Natural killer cell (primary cell): ENCODE measurements around the gene LRRC71. TPM values are rescaled to one million over a fixed set of nuclear protein-coding genes. Genes with fewer than 3 reads are reported as not detected.

Source experiments
- ATAC-seq, 3 donors: fragments of 150-1000 bp in 2 of 3; fragments of 200-7000 bp in 1 of 3; cut with Tn5 transposase; 1 replicate in 1 of 3; 2 replicates in 2 of 3; pipeline ENCODE4 v1.10.0; 2021; ENCODE audit warnings: mild to moderate bottlenecking in 2 of 3, moderate library complexity in 2 of 3
- DNase-seq, 2 donors: peaks; one replicate each; pipeline versions ENCODE4 v3.0.0 to v3.0.0-alpha.2; 2013 to 2021; ENCODE audit warnings: mixed read lengths in 1 of 2
- H3K27ac ChIP-seq: one replicate; pipeline ENCODE4 v1.5.1; 2013; ENCODE audit warnings: mild to moderate bottlenecking, low read length
- H3K27me3 ChIP-seq: one replicate; pipeline ENCODE4 v1.6.1; 2013; ENCODE audit warnings: low read length; ENCODE audit not compliant: control insufficient read depth, insufficient read depth
- H3K36me3 ChIP-seq: one replicate; pipeline ENCODE4 v1.6.1; 2013; ENCODE audit warnings: low read length; ENCODE audit not compliant: control insufficient read depth, insufficient read depth
- H3K4me1 ChIP-seq: one replicate; pipeline ENCODE4 v1.6.1; 2013; ENCODE audit warnings: low read length; ENCODE audit not compliant: control insufficient read depth, insufficient read depth
- H3K4me3 ChIP-seq: one replicate; pipeline ENCODE4 v1.5.1; 2013; ENCODE audit warnings: low read length
- H3K9me3 ChIP-seq: one replicate; pipeline ENCODE4 v1.6.1; 2013; ENCODE audit warnings: low read length; ENCODE audit not compliant: control insufficient read depth, insufficient read depth
- H3K27ac Mint-ChIP-seq, 2 donors: one replicate each; pipeline ENCODE4 v1.8.0; 2022; ENCODE audit warnings: mild to moderate bottlenecking in 2 of 2, mixed read lengths in 2 of 2, moderate library complexity in 1 of 2
- H3K27me3 Mint-ChIP-seq, 2 donors: one replicate each; pipeline ENCODE4 v1.8.0; 2022; ENCODE audit warnings: low read depth in 2 of 2, mixed read lengths in 2 of 2
- H3K36me3 Mint-ChIP-seq: one replicate; pipeline ENCODE4 v1.8.0; 2022; ENCODE audit warnings: mixed read lengths
- H3K4me1 Mint-ChIP-seq, 2 donors: one replicate each; pipeline ENCODE4 v1.8.0; 2022; ENCODE audit warnings: mixed read lengths in 2 of 2
- H3K4me3 Mint-ChIP-seq: one replicate; pipeline ENCODE4 v1.8.0; 2022; ENCODE audit warnings: mild to moderate bottlenecking, moderate library complexity, mixed read lengths
- H3K9me3 Mint-ChIP-seq, 2 donors: one replicate each; pipeline ENCODE4 v1.8.0; 2022; ENCODE audit warnings: mixed read lengths in 2 of 2
- whole genome bisulfite sequencing: methylation state at CpG from one replicate; pipeline ENCODE4 v1.1.7; 2013; ENCODE audit warnings: missing lambda C conversion rate; ENCODE audit not compliant: insufficient coverage; 5-methylcytosine and 5-hydroxymethylcytosine counted together
- intact Hi-C: fragments of 100-400 bp; cut with micrococcal nuclease; formaldehyde crosslinking; loops from one replicate; pipeline ENCODE4 v1.14.2; 2022
- total RNA-seq, 4 donors: library from RNA; stranded (reverse); fragments of 120-200 nt in 1 of 4; gene quantifications; one replicate each; pipeline versions ENCODE4 v1.2.3 to v1.2.4, GENCODE V29; 2013 to 2022
- TF ChIP-seq, protein P1 (sequence below): fragments of 200-600 bp; IDR thresholded peaks from one replicate; pipeline ENCODE4 v1.8.0; 2022; ENCODE audit warnings: antibody characterized with exemption

LRRC71 gene
- not detected for total RNA-seq
- total RNA-seq (2013) = not detected

DNA sequence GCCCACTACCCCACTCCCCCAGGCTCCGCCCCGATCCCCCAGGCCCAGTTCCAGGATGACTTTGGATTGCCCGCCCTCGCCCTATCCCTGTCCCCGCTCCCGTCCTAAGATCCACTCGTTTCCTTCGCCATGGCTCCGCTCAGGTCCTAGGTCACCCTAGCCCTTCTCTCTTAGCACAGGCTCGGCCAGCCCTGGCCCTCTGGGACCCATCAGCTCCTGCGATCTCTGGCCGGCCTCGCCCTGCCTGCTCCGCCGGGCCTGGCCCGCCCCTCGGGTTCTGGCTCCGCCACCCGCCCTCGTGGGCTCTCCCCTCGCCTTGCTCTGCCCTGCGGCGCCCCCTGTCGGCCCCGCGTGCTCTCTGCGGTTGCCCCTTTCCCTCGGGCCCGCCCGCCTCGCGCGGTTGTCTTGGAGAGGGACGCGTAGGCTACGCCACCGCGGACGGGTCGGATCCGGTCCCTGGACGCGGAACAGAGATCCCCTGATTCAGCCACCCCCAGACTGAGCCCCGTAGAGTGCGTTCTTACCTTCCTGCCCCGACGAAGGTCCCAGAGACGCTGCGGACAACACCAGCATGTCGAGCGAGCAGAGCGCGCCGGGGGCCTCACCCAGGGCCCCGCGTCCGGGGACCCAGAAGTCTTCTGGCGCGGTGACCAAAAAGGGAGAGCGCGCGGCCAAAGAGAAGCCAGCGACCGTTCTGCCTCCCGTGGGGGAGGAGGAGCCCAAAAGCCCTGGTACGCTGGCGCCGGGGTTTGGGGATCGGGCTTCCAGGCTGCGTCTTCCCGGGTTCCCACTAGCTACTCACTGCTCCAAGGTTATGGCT lies at the start of gene LRRC71:
Gene LRRC71, plus strand, starts transcription at position 400 of the 820 bp plus-strand sequence. Its CDS starts 172 bp downstream, at position 572.
- Mint-ChIP-seq H3K36me3 (no peaks in the 10 kb centered on the region), H3K4me3 (no peak within 1 kb of the TSS), H3K27me3 (peaks cover 51 to 55% of the 10 kb centered on the region in 2 donors), H3K4me1 (peaks cover 0 to 6% of the 10 kb centered on the region in 2 donors), H3K9me3 (no peaks in the 10 kb centered on the region), H3K27ac (no peak within 1 kb of the TSS)
- WGBS = 14% methylated on average over 71 of the region's 71 CpGs
- TF ChIP-seq, protein P1, sequence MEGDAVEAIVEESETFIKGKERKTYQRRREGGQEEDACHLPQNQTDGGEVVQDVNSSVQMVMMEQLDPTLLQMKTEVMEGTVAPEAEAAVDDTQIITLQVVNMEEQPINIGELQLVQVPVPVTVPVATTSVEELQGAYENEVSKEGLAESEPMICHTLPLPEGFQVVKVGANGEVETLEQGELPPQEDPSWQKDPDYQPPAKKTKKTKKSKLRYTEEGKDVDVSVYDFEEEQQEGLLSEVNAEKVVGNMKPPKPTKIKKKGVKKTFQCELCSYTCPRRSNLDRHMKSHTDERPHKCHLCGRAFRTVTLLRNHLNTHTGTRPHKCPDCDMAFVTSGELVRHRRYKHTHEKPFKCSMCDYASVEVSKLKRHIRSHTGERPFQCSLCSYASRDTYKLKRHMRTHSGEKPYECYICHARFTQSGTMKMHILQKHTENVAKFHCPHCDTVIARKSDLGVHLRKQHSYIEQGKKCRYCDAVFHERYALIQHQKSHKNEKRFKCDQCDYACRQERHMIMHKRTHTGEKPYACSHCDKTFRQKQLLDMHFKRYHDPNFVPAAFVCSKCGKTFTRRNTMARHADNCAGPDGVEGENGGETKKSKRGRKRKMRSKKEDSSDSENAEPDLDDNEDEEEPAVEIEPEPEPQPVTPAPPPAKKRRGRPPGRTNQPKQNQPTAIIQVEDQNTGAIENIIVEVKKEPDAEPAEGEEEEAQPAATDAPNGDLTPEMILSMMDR = peak; percentile 11
- H3K4me1 ChIP-seq = peaks cover 14% of the 10 kb centered on the region
- intact Hi-C loops = no loop called here
- H3K27me3 ChIP-seq = peaks cover 34% of the 10 kb centered on the region
- no peaks in the 10 kb centered on the region for H3K9me3 ChIP-seq
- no peak within 1 kb of the TSS for H3K27ac ChIP-seq
- DNase-seq (peak; percentile 35 to 70), ATAC-seq (peak; percentile 65 to 85 (median 71))
- no peaks in the 10 kb centered on the region for H3K36me3 ChIP-seq
- H3K4me3 ChIP-seq = no peak within 1 kb of the TSS

DNA sequence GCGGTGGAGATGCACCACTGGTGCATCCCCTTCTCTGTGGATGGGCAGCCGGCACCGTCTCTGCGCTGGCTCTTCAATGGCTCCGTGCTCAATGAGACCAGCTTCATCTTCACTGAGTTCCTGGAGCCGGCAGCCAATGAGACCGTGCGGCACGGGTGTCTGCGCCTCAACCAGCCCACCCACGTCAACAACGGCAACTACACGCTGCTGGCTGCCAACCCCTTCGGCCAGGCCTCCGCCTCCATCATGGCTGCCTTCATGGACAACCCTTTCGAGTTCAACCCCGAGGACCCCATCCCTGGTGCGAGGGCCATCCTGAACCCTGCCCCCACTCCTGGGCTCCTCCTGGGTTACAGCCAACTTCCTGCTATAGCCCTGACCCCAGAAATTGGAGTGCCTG lies 46.8 kb upstream of the LRRC71 start:
- Mint-ChIP-seq H3K4me1 (no peaks in the 10 kb centered on the region), H3K9me3 (no peaks in the 10 kb centered on the region), H3K27ac (no peak overlapping the region), H3K27me3 (peaks cover 20% of the 10 kb centered on the region in 2 donors), H3K36me3 (no peaks in the 10 kb centered on the region), H3K4me3 (no peak overlapping the region)
- TF ChIP-seq, protein P1 = no peak
- intact Hi-C loops = loop anchor here (5.0 kb wide), 1 partner anchor 36 kb away; no protein-coding TSS in a partner anchor
- Histone ChIP-seq H3K4me1 (no peaks in the 10 kb centered on the region), H3K27me3 (no peaks in the 10 kb centered on the region), H3K27ac (no peak overlapping the region), H3K36me3 (no peaks in the 10 kb centered on the region), H3K9me3 (no peaks in the 10 kb centered on the region), H3K4me3 (no peak overlapping the region)
- DNase-seq = no peak
- no peak for ATAC-seq
- WGBS = 94% methylated on average over 18 of the region's 18 CpGs

DNA sequence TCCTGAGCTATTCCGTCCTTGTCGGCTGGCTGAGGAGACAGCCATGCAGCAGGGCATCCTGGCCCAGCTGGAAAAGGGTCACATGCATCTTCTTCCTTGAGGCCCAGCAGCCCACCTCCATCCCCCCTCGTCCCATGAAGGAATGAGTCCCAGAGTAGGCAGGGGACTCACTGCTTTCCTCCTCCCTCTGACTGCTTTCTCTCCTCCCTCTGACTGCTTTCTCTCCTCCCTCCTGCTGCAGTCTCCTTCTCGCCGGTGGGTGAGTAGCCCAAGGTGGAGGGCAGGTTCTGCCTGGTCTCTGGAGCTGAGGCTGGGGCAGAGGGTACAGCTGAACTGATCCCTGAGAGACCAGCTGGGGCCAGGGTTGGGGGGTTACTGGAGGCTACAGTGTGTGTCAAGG lies 46.3 kb upstream of the LRRC71 start:
- DNase-seq (no peak), ATAC-seq (no peak)
- 89% methylated on average over 5 of the region's 5 CpGs for WGBS
- no peaks in the 10 kb centered on the region for H3K27me3 ChIP-seq
- Mint-ChIP-seq H3K36me3 (no peaks in the 10 kb centered on the region), H3K4me3 (no peak overlapping the region), H3K27ac (no peak overlapping the region), H3K27me3 (peaks cover 21 to 22% of the 10 kb centered on the region in 2 donors), H3K9me3 (no peaks in the 10 kb centered on the region), H3K4me1 (no peaks in the 10 kb centered on the region)
- no peak overlapping the region for H3K4me3 ChIP-seq
- intact Hi-C loops = loop anchor here (5.0 kb wide), 1 partner anchor 37 kb away; no protein-coding TSS in a partner anchor
- no peaks in the 10 kb centered on the region for H3K9me3 ChIP-seq
- no peak overlapping the region for H3K27ac ChIP-seq
- TF ChIP-seq, protein P1 = no peak
- no peaks in the 10 kb centered on the region for H3K4me1 ChIP-seq
- H3K36me3 ChIP-seq = no peaks in the 10 kb centered on the region
